Loucy (cell line): Measurements from ENCODE around the gene ANKRD33.

ENCODE experiments used
- CTCF ChIP-seq: fragments of 200-600 bp; sonication (generic); conservative IDR thresholded peaks from 2 replicates; pipeline ENCODE4 v1.5.1; 2014; ENCODE audit warnings: mild to moderate bottlenecking, antibody characterized with exemption, low read length
- EZH2phosphoT487 ChIP-seq: fragments of 200-600 bp; IDR thresholded peaks from 2 replicates; pipeline ENCODE4 v1.6.1; 2018; ENCODE audit warnings: antibody characterized with exemption, mild to moderate bottlenecking, moderate library complexity, borderline replicate concordance

- TF ChIP-seq CTCF = no peak
- TF ChIP-seq EZH2phosphoT487 = no peak
Measured at GRCh38 chr12:51871918-51872688, 15.8 kb upstream of the ANKRD33 start.
